HG03521 (cell line): ENCODE data around the gene ITPR2.
"Not testable (repeated sequence)": the region's sequence is repeated elsewhere in the genome, so short reads cannot be mapped to it uniquely, and the experiment has no call there.

ENCODE experiments used
- ATAC-seq: cut with Tn5 transposase; IDR thresholded peaks from one replicate; pipeline ENCODE4 v1.9.1; 2021; ENCODE audit warnings: mild to moderate bottlenecking, moderate library complexity; ENCODE audit not compliant: unreplicated experiment

Gene ITPR2

DNA sequence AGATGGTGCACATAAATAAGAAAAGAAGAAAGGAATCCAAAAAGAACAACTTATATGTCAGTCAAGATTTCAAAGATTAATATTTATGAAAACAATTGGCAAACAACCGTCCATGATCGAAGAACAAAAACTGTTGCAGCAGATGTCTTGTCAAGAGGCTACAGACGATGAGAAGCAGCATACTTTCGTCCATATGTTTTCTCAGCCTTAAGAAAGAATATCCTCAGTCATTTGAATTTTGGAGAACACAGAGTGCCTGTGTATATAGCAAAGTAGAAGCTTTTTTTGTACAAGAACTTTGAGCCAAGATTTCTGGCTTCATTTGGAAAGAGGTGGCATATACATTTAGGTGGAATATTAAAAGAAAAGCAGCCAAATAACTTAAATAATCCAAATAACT, 297.2 kb downstream of the ITPR2 start:
- ATAC-seq, result no peak

- ATAC-seq, result no peak
Observed at GRCh38 chr12:26534071-26534470, 298.9 kb downstream of the ITPR2 start.

DNA sequence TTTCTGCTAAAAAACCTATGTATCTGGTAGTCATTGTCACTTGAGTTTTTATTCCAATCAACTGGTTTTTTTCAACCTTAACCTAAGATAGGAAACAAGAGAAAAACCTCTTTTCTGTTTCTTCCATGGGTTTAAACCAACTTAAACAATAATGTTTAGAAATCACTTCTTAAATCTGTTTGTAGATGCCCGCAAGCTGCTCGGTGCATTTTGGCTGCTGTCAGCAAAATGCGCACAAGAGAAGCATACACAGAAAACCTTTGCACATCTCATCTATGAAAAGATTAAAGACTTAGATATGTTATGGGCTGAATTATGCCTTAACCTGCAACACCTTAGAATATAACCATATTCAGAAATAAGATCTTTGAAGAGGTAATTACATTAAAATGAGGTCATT, 299.8 kb downstream of the ITPR2 start:
- no peak for ATAC-seq

DNA sequence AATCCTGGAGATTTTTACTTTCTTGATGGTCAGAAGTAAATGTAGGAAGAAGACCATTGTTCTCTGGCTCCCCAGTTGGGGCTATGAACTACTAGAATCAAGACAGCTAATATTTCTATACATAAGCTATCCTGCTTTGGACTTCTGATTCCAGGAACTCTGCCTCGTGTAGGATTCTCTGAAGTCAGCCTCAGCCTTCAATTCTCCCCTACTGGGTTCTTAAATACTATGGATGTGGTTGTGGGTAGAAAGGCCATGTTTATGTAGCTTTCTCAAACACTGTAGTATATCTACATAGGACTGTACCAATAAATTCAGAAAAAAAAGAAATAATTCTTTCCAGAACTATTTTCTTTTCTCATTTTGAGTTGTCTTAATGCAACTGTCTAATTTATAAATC, 302.5 kb downstream of the ITPR2 start:
- no peak for ATAC-seq

DNA sequence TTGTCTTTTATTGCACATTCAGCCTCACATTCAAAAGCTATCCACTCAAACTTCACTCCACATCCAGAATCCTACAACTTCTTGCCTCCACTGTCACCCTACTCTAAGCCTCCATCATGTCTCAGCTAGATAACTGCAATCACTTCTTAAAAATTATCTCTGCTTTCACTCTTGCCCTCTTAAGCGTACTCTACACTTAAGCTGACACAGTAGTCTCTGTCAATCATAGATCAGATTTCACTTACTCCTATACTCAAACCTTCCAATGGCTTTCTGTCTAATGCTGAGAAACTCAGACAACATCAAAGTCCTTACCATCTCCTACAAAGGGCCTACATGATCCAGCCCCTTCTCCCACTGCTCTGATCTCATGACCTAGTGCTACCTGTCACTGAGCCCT, 304.1 kb downstream of the ITPR2 start:
- no peak for ATAC-seq

DNA sequence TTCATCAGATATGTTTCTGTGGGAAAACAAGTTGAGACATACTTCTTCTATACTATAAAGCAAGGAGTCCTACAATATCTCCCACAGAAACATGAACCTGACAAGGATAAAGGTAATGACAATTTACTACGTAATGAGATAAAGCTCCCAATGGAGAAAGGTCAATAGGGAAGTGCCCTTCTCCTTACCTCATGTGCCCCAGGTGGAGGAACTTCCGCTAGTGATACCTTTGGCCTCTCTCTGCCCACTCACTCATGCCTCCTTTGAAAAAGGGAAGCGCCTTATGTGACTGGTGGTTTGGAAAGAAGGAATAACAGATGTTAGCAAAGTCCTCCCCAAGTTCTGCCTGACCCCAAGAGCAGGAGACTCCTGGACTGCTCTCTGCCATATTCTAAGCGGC, 305.3 kb downstream of the ITPR2 start:
- no peak for ATAC-seq

DNA sequence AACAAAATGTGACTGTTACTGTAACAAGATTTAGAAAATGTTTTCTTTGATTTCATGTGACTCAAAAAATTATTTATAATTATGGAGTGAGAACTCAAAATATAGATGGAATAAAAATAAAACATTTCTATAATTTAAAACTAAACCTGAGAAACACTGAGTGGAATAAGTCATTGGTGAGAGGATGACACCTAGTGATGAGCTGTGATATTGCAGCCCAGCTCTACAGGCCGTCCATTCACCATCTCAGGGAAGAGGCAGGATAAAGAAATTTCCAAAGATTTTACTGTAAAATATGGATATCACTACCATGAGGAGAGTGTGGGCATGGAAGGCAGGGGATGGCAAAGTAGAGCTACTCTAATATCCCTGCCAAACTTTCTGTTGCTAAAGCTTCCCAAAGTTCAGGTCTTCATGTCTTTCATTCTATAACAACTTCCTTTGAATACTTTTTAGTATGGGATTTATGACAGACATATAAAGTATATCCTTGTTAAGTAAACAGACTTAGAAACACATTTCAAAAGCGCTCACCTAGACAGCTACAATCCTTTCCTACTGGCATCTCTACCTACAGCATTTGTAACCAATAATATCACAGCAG, 308.0 kb downstream of the ITPR2 start:
- no peak for ATAC-seq

GRCh38 chr12:26523708-26524150, 309.3 kb downstream of the ITPR2 start:
- ATAC-seq, result no peak

DNA sequence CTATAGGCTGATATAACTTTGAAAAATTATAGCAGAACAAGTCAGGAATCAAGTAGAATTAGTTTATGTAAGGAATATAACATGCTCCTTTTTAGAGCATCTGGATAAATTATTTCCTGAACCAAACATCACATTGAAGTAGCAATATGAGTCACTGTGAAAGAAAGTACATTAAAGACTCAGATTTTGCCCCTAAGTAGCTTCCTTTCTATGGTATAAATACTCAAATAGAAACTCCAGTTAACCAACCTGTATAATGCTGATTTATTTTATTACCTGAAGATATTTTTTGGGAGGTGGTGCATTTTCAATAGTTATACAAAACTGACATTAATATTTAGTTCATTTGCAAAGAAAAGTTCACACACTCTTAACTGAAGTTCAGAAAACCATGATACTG, 312.1 kb downstream of the ITPR2 start:
- ATAC-seq, result no peak

GRCh38 chr12:26520109-26520508, 312.9 kb downstream of the ITPR2 start:
- no peak for ATAC-seq

DNA sequence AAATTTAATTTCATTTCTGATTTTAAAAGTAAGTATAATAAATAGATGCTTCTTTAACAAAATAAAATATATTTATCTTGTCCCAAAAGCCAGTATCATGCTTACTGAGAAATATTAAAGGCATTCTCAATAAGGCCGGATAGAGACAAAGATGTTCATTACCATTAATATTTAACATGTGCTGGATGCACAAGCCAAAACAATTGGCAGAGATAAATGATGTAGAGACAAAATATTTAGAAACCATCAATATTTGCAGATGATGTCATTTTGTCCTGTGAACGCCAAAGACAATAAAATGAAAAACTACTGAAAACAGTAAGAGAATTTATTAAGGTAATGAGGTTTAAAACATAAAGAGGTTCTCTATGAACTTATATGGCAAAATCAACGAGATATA, 313.5 kb downstream of the ITPR2 start:
- no peak for ATAC-seq

DNA sequence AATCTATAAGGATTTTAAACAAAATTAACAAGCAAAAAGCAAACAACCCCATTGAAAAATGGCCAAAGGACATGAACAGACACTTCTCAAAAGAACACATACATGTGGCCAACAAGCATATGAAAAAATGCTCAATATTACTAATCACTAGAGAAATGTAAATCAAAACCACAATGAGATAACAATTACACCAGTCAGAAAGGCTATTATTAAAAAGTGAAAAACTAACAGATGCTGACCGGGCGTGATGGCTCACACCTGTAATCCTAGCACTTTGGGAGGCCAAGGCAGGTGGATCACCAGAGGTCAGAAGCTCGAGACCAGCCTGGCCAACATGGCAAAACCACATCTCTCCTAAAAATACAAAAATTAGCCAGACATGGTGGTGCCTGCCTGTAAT, 315.7 kb downstream of the ITPR2 start:
- not testable (repeated sequence) for ATAC-seq

DNA sequence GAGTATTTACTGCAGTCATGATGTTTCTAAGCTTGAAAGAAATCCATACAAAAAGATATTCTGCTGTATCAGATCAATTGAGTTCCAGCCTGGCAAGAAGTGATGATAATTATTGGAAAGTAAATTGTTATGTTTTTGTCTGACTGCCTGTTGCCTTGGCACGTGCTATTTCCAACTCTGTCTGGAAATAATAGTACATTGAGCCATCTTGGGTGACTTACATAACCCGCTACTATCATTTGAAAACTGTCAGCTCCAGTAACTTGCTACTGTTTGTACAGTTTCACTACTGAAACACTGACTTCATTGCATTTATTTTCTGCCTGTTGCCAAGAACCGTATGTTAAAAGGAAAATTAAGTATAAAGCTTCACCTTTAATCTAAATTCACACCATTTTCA, 318.6 kb downstream of the ITPR2 start:
- no peak for ATAC-seq

DNA sequence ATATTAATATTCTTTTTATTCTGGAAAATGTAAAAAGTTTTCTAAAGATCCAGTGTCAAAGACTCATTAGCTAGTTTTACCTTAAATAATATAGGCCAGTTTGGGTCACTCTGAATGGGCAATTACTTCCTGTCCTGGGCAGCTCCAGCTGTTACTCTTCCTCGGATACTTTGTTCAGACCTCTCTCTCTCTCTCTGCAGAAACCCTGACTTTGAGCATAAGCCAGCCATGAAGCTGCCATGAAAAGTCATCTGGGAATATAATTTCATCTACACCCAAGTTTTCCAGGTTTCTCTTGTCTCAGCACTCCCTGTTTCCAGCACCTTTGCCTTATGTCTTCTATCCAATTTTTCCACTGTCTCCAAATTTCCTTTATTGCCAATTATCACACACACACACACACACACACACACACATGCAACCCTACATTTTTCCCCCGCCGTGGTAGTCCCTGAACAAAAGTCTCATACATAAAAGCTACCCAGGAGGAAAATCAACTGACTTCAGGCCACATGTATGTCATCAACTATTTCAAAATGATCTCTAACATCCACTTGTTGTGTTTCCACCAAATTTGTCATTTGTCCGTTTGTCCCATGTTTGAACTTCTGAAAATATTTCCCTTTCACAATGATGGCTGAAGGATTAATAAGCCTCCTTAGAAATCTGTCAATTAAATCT, 319.5 kb downstream of the ITPR2 start:
- ATAC-seq, result no peak

GRCh38 chr12:26512213-26512612, 320.8 kb downstream of the ITPR2 start:
- ATAC-seq, result no peak

DNA sequence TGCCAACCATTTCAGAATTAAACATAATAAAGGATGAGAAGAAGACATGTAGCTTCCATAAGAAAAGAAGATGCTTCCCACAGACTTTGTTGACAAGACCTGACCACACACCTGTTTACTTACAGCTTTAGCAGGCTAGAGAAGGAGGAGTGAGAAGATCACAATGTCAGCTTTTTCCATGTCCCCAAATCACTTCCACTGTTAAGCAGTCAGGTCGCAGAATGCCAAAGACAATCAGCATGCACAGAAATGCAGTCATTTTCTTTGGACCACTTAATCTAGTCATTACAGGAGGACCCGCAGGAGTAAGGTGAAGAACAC, 322.7 kb downstream of the ITPR2 start:
- no peak for ATAC-seq

DNA sequence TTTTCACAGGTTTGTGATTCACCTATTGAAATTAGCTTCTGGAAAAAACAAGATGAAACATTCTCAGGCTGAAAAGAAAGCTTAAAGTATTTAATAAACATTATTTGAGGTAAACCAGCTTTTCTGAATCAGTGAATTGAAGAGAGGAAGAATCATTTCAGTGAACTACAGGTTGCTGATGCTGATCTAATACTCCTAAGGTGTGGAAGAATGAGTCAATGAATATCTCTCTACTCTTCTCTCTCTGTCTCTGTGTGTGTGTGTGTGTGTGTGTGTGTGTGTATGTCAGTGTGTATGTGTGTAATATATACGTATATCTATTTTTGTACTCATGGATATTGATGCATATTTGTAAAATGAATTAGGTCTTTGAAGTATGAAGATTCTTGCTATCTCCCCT, 325.4 kb downstream of the ITPR2 start:
- ATAC-seq, result no peak

DNA sequence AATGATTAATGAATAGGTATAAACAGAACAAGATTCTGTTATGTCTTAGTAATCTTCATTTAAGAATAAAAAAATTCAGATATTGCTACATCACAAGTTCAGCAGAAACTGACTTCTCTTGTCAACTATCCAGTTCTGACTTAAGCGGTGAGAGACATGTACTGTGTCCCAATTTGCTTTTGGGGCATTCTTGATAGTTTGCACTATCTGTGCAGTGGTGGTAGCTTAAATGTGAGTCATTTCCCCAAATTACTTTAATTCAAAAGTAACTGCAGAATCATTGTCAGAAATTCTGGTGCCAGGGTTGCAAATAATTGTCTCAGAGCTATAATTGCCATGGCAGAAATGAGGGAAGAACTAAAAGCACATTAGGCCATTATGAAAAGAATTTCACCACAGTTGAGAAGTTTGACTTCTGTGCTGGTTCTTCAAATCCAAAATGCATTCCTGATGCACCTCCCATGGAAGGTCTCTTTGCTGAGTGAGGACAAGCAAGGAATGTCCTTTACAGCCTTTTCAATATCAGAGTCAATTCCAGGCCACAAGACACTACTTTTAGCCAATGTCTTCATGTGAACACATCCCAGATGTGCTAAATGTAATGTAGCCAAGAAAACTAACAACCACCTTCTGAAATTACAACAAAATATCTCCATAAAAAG, 332.9 kb downstream of the ITPR2 start:
- ATAC-seq, result no peak

DNA sequence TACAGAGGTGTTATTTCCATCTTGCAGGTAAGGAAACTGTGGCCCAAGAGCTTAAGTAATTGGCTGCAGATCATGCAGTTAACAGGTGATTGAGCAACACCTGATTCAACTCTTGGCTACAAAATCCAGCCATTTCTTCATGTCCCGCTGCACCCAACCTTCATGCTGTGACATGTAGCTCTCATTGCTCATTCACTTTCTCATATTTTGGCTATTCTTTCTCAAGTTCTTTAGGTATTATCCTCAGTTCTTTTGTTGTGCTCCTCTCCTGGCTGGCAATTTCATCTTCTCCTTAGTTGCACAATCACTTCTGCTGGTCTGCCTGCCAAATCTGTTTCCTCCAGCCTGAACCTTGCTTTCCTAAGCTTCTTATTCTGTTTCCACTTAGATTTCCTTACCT, 336.8 kb downstream of the ITPR2 start:
- no peak for ATAC-seq

DNA sequence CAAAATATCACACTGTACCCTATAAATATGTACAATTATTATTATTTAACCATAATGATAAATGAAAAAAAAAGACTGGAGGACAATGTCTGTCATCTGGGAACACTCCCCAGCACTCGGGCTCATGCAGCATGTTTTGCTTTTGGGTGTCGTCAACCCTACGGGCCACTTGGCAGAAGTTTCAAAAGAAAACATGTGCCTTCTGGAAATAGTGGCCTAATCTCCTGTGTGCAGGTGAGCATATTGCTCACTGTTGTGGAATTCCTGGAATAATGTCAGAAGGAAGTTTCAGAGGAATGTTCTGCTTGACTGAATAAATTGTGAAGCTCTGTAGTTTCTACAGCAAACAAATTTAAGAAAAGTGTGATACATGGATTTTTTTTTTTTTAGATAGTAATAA, 339.3 kb downstream of the ITPR2 start:
- ATAC-seq, result no peak

- ATAC-seq, result no peak
Observed at GRCh38 chr12:26492406-26492805, 340.6 kb downstream of the ITPR2 start.

DNA sequence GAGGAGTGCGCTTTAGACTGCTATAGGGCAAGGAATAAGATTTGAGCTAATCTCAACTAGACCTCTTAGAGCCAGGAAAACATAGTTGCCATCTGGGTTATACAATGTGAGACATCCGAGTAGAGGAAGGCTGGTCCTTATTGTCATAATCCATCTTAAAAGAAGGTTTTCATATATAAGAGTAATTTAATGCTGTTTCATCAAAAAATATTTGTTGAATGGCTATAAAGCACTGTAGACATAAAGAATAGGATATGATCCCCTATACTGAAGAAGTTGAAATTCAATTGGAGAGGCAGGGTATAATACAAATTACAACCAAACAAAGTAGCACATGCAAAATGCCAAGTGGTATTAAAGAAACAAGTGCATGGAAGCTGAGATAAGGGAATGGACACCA, 343.1 kb downstream of the ITPR2 start:
- no peak for ATAC-seq

- no peak for ATAC-seq
Observed at GRCh38 chr12:26488351-26488750, 344.6 kb downstream of the ITPR2 start.
